ENCODE measurements around the gene SERPINA3.
A peak's percentile ranks its signal among the peaks of the same experiment; 100 is the strongest.

SERPINA3 gene

GRCh38 chr14:94595912-94596311 lies 16.3 kb upstream of the SERPINA3 start:
- no peak overlapping the region for H4K91ac ChIP-seq (ENCODE audit: low read length)
- no peaks in the 10 kb centered on the region for H3K79me1 ChIP-seq (replicated peaks; ENCODE audit: low read length, poor library complexity, severe bottlenecking)
- H2BK15ac ChIP-seq (ENCODE audit: low read depth, poor library complexity, severe bottlenecking), result no peak overlapping the region
- peaks cover 24% of the 10 kb centered on the region for H3K4me1 ChIP-seq (ENCODE audit: control insufficient read depth, insufficient read depth, low read depth, low read length)
- H2AFZ ChIP-seq (ENCODE audit: low read depth, low read length), result no peak overlapping the region
- H3K27ac ChIP-seq (ENCODE audit: low read length, poor library complexity, severe bottlenecking), result no peak overlapping the region
- H3K23ac ChIP-seq (ENCODE audit: low read length in 2 of 2), result no peak overlapping the region
- no peak overlapping the region for H3K18ac ChIP-seq (ENCODE audit: low read depth in 1 of 2, low read length in 2 of 2)
- H3K4me3 ChIP-seq (ENCODE audit: insufficient read depth in 1 of 2, low read depth in 1 of 2, low read length in 2 of 2), result no peak overlapping the region
- no peak for DNase-seq
- H2BK5ac ChIP-seq (ENCODE audit: low read depth, low read length, poor library complexity, severe bottlenecking), result no peak overlapping the region
- no peak overlapping the region for H2BK120ac ChIP-seq (ENCODE audit: low read depth, low read length)
- no peak overlapping the region for H3K14ac ChIP-seq (ENCODE audit: low read length in 2 of 2)
- 43% methylated on average over 2 of the region's 2 CpGs for WGBS
- no peaks in the 10 kb centered on the region for H3K9me3 ChIP-seq (ENCODE audit: control insufficient read depth, low read length)
- H3K9ac ChIP-seq (ENCODE audit: low read length), result no peak overlapping the region
- peaks cover 0 to 7% of the 10 kb centered on the region in 2 experiments for H3K27me3 ChIP-seq (ENCODE audit: control insufficient read depth in 1 of 2, insufficient read depth in 1 of 2, low read length in 2 of 2)
- no peak overlapping the region for H2BK12ac ChIP-seq (ENCODE audit: low read length in 2 of 2)
- no peak overlapping the region for H4K8ac ChIP-seq (ENCODE audit: low read length)
- H2AK5ac ChIP-seq (ENCODE audit: low read length, severe bottlenecking), result no peak overlapping the region
- H3K4ac ChIP-seq (ENCODE audit: low read depth in 1 of 2, low read length in 2 of 2), result no peak overlapping the region
- no peak overlapping the region for H3K4me2 ChIP-seq (ENCODE audit: low read length, poor library complexity, severe bottlenecking)
- no peaks in the 10 kb centered on the region for H3K36me3 ChIP-seq (ENCODE audit: control insufficient read depth in 1 of 2, insufficient read depth in 2 of 2, low read depth in 1 of 2, low read length in 2 of 2)

GRCh38 chr14:94596361-94596760 lies 15.8 kb upstream of the SERPINA3 start:
- Histone ChIP-seq H4K8ac (ENCODE audit: low read length) (no peak overlapping the region), H3K9ac (ENCODE audit: low read length) (no peak overlapping the region), H3K36me3 (ENCODE audit: control insufficient read depth in 1 of 2, insufficient read depth in 2 of 2, low read depth in 1 of 2, low read length in 2 of 2) (no peaks in the 10 kb centered on the region), H2BK15ac (ENCODE audit: low read depth, poor library complexity, severe bottlenecking) (no peak overlapping the region), H3K4me1 (ENCODE audit: control insufficient read depth, insufficient read depth, low read depth, low read length) (peaks cover 24% of the 10 kb centered on the region), H2AK5ac (ENCODE audit: low read length, severe bottlenecking) (no peak overlapping the region), H2BK5ac (ENCODE audit: low read depth, low read length, poor library complexity, severe bottlenecking) (no peak overlapping the region), H3K79me1 (replicated peaks; ENCODE audit: low read length, poor library complexity, severe bottlenecking) (no peaks in the 10 kb centered on the region), H3K4ac (ENCODE audit: low read depth in 1 of 2, low read length in 2 of 2) (no peak overlapping the region), H3K27me3 (ENCODE audit: control insufficient read depth in 1 of 2, insufficient read depth in 1 of 2, low read length in 2 of 2) (peaks cover 0 to 4% of the 10 kb centered on the region in 2 experiments), H4K91ac (ENCODE audit: low read length) (no peak overlapping the region), H3K4me2 (ENCODE audit: low read length, poor library complexity, severe bottlenecking) (no peak overlapping the region), H3K27ac (ENCODE audit: low read length, poor library complexity, severe bottlenecking) (no peak overlapping the region), H3K18ac (ENCODE audit: low read depth in 1 of 2, low read length in 2 of 2) (no peak overlapping the region), H3K9me3 (ENCODE audit: control insufficient read depth, low read length) (no peaks in the 10 kb centered on the region), H2BK12ac (ENCODE audit: low read length in 2 of 2) (no peak overlapping the region), H3K23ac (ENCODE audit: low read length in 2 of 2) (no peak overlapping the region), H2BK120ac (ENCODE audit: low read depth, low read length) (no peak overlapping the region), H3K4me3 (ENCODE audit: insufficient read depth in 1 of 2, low read depth in 1 of 2, low read length in 2 of 2) (no peak overlapping the region), H2AFZ (ENCODE audit: low read depth, low read length) (no peak overlapping the region), H3K14ac (ENCODE audit: low read length in 2 of 2) (no peak overlapping the region)
- DNase-seq, result no peak
- WGBS, result 77% methylated on average over 9 of the region's 9 CpGs

GRCh38 chr14:94597788-94598187 lies 14.4 kb upstream of the SERPINA3 start:
- no peak overlapping the region for H2BK15ac ChIP-seq (ENCODE audit: low read depth, poor library complexity, severe bottlenecking)
- no peak overlapping the region for H3K27ac ChIP-seq (ENCODE audit: low read length, poor library complexity, severe bottlenecking)
- H3K4me1 ChIP-seq (ENCODE audit: control insufficient read depth, insufficient read depth, low read depth, low read length), result peaks cover 30% of the 10 kb centered on the region
- H3K9me3 ChIP-seq (ENCODE audit: control insufficient read depth, low read length), result no peaks in the 10 kb centered on the region
- WGBS, result 91% methylated on average over 5 of the region's 5 CpGs
- H2AK5ac ChIP-seq (ENCODE audit: low read length, severe bottlenecking), result no peak overlapping the region
- H3K4ac ChIP-seq (ENCODE audit: low read depth in 1 of 2, low read length in 2 of 2), result no peak overlapping the region
- no peak overlapping the region for H2BK12ac ChIP-seq (ENCODE audit: low read length in 2 of 2)
- no peak overlapping the region for H4K8ac ChIP-seq (ENCODE audit: low read length)
- H2AFZ ChIP-seq (ENCODE audit: low read depth, low read length), result no peak overlapping the region
- no peak for DNase-seq
- H3K18ac ChIP-seq (ENCODE audit: low read depth in 1 of 2, low read length in 2 of 2), result no peak overlapping the region
- H2BK5ac ChIP-seq (ENCODE audit: low read depth, low read length, poor library complexity, severe bottlenecking), result no peak overlapping the region
- H3K4me2 ChIP-seq (ENCODE audit: low read length, poor library complexity, severe bottlenecking), result no peak overlapping the region
- no peak overlapping the region for H2BK120ac ChIP-seq (ENCODE audit: low read depth, low read length)
- H3K9ac ChIP-seq (ENCODE audit: low read length), result no peak overlapping the region
- H3K14ac ChIP-seq (ENCODE audit: low read length in 2 of 2), result no peak overlapping the region
- no peaks in the 10 kb centered on the region for H3K36me3 ChIP-seq (ENCODE audit: control insufficient read depth in 1 of 2, insufficient read depth in 2 of 2, low read depth in 1 of 2, low read length in 2 of 2)
- no peak overlapping the region for H3K4me3 ChIP-seq (ENCODE audit: insufficient read depth in 1 of 2, low read depth in 1 of 2, low read length in 2 of 2)
- H3K23ac ChIP-seq (ENCODE audit: low read length in 2 of 2), result no peak overlapping the region
- H3K27me3 ChIP-seq (ENCODE audit: control insufficient read depth in 1 of 2, insufficient read depth in 1 of 2, low read length in 2 of 2), result no peaks in the 10 kb centered on the region
- H3K79me1 ChIP-seq (replicated peaks; ENCODE audit: low read length, poor library complexity, severe bottlenecking), result no peaks in the 10 kb centered on the region
- peak overlapping the region; percentile 35 for H4K91ac ChIP-seq (ENCODE audit: low read length)

- 72% methylated on average over 7 of the region's 7 CpGs for WGBS
- Histone ChIP-seq H3K27me3 (ENCODE audit: control insufficient read depth in 1 of 2, insufficient read depth in 1 of 2, low read length in 2 of 2) (no peaks in the 10 kb centered on the region), H2BK15ac (ENCODE audit: low read depth, poor library complexity, severe bottlenecking) (no peak overlapping the region), H3K9me3 (ENCODE audit: control insufficient read depth, low read length) (no peaks in the 10 kb centered on the region), H3K18ac (ENCODE audit: low read depth in 1 of 2, low read length in 2 of 2) (peak overlapping the region in 1 of 2 experiments; percentile 18), H2AK5ac (ENCODE audit: low read length, severe bottlenecking) (peak overlapping the region; percentile 57), H2BK12ac (ENCODE audit: low read length in 2 of 2) (peak overlapping the region in 1 of 2 experiments; percentile 3), H4K8ac (ENCODE audit: low read length) (no peak overlapping the region), H3K23ac (ENCODE audit: low read length in 2 of 2) (no peak overlapping the region), H3K9ac (ENCODE audit: low read length) (no peak overlapping the region), H3K27ac (ENCODE audit: low read length, poor library complexity, severe bottlenecking) (no peak overlapping the region), H3K4me2 (ENCODE audit: low read length, poor library complexity, severe bottlenecking) (no peak overlapping the region), H3K36me3 (ENCODE audit: control insufficient read depth in 1 of 2, insufficient read depth in 2 of 2, low read depth in 1 of 2, low read length in 2 of 2) (no peaks in the 10 kb centered on the region), H3K4ac (ENCODE audit: low read depth in 1 of 2, low read length in 2 of 2) (no peak overlapping the region), H3K14ac (ENCODE audit: low read length in 2 of 2) (no peak overlapping the region), H3K4me3 (ENCODE audit: insufficient read depth in 1 of 2, low read depth in 1 of 2, low read length in 2 of 2) (no peak overlapping the region), H2AFZ (ENCODE audit: low read depth, low read length) (no peak overlapping the region), H3K79me1 (replicated peaks; ENCODE audit: low read length, poor library complexity, severe bottlenecking) (no peaks in the 10 kb centered on the region), H2BK120ac (ENCODE audit: low read depth, low read length) (no peak overlapping the region), H4K91ac (ENCODE audit: low read length) (peak overlapping the region; percentile 8), H3K4me1 (ENCODE audit: control insufficient read depth, insufficient read depth, low read depth, low read length) (peaks cover 30% of the 10 kb centered on the region), H2BK5ac (ENCODE audit: low read depth, low read length, poor library complexity, severe bottlenecking) (no peak overlapping the region)
- DNase-seq, result no peak
Measured at GRCh38 chr14:94598506-94598815, 13.7 kb upstream of the SERPINA3 start.

All from mesenchymal stem cell (in vitro differentiated cells and primary cell).